Neural progenitor cell (in vitro differentiated cells): ENCODE data around the gene GRIFIN.

ENCODE experiments used
- CTCF ChIP-seq: fragments of 200-600 bp; sonication (generic); IDR thresholded peaks from 2 replicates; pipeline ENCODE4 v1.5.1; 2017; ENCODE audit warnings: antibody characterized with exemption, mild to moderate bottlenecking
- EZH2 ChIP-seq: fragments of 200-600 bp; sonication (generic); IDR thresholded peaks from 2 replicates; pipeline ENCODE4 v1.6.1; 2017; ENCODE audit warnings: antibody characterized with exemption, mild to moderate bottlenecking, moderate library complexity
- EZH2phosphoT487 ChIP-seq: fragments of 200-600 bp; sonication (generic); IDR thresholded peaks from 2 replicates; pipeline ENCODE4 v1.6.1; 2017; ENCODE audit warnings: antibody characterized with exemption

- TF ChIP-seq CTCF (no peak), EZH2phosphoT487 (no peak), EZH2 (no peak)
Measured at GRCh38 chr7:2452643-2453270, 23.4 kb downstream of the GRIFIN start.
